NCI-H2107 treated with DMSO at 0.1 percent for 48 hours (cell line): ENCODE data around the gene SHISAL1.
A peak's percentile ranks its signal among the peaks of the same experiment; 100 is the strongest.

ENCODE experiments used
- DNase-seq: peaks from one replicate; lab custom pipeline; 2025; ENCODE audit not compliant: unreplicated experiment; lab: John Stamatoyannopoulos, UW

SHISAL1 gene

GRCh38 chr22:44263547-44263946, 49.2 kb downstream of the SHISAL1 start:
- DNase-seq = no peak

- no peak for DNase-seq
Observed at GRCh38 chr22:44261861-44262595, 50.7 kb downstream of the SHISAL1 start.

GRCh38 chr22:44261164-44261860, 51.4 kb downstream of the SHISAL1 start:
- DNase-seq = no peak

- no peak for DNase-seq
Observed at GRCh38 chr22:44260216-44261035, 52.3 kb downstream of the SHISAL1 start.

GRCh38 chr22:44259366-44260215, 53.2 kb downstream of the SHISAL1 start:
- no peak for DNase-seq

- no peak for DNase-seq
Observed at GRCh38 chr22:44256556-44257485, 55.9 kb downstream of the SHISAL1 start.

- no peak for DNase-seq
Observed at GRCh38 chr22:44256085-44256484, 56.7 kb downstream of the SHISAL1 start.

GRCh38 chr22:44254811-44255210, 57.9 kb downstream of the SHISAL1 start:
- no peak for DNase-seq

GRCh38 chr22:44249376-44250147, 63.2 kb downstream of the SHISAL1 start:
- DNase-seq = no peak

- DNase-seq = no peak
Observed at GRCh38 chr22:44248926-44249325, 63.8 kb downstream of the SHISAL1 start.

- DNase-seq = no peak
Observed at GRCh38 chr22:44247923-44248892, 64.5 kb downstream of the SHISAL1 start.

GRCh38 chr22:44247346-44247745, 65.4 kb downstream of the SHISAL1 start:
- no peak for DNase-seq

- DNase-seq = peak; percentile 4
Observed at GRCh38 chr22:44246615-44247326, 66.0 kb downstream of the SHISAL1 start.

- no peak for DNase-seq
Observed at GRCh38 chr22:44245867-44246266, 66.9 kb downstream of the SHISAL1 start.

GRCh38 chr22:44245438-44245837, 67.3 kb downstream of the SHISAL1 start:
- no peak for DNase-seq

GRCh38 chr22:44244265-44244822, 68.4 kb downstream of the SHISAL1 start:
- DNase-seq = no peak

- no peak for DNase-seq
Observed at GRCh38 chr22:44243761-44244160, 69.0 kb downstream of the SHISAL1 start.
